Measurements from ENCODE around the gene SPRED2.

GRCh38 chr2:65465857-65466256 lies 33.5 kb upstream of the SPRED2 start:
- TF ChIP-seq CTCF (IDR thresholded peaks at IDR 0.05; ENCODE audit: insufficient read depth, low read length) (no peak), POLR2AphosphoS5 (IDR thresholded peaks at IDR 0.05; ENCODE audit: low read depth) (no peak), REST (IDR thresholded peaks at IDR 0.05; ENCODE audit: insufficient replicate concordance, low read depth) (no peak), GABPA (IDR thresholded peaks at IDR 0.05; ENCODE audit: low read depth) (no peak)
